Activated CD4-positive, alpha-beta memory T cell treated with anti-CD3 and anti-CD28 coated beads for 36 hours (primary cell): ENCODE results near the gene PARD6A. TPM values are rescaled to one million over a fixed set of nuclear protein-coding genes. Genes with fewer than 3 reads are reported as not detected.
A peak's percentile ranks its signal among the peaks of the same experiment; 100 is the strongest.

Source experiments
- CTCF ChIA-PET: fragments of 350-600 bp; sonication (Branson Sonifier 250); formaldehyde crosslinking; loops from one replicate; lab custom pipeline; 2021; ENCODE audit warnings: antibody characterized with exemption, inconsistent platforms; lab: Charles Lee
- POLR2A ChIA-PET: fragments of 350-600 bp; sonication (Branson Sonifier 250); formaldehyde crosslinking; loops from one replicate; lab custom pipeline; 2021; ENCODE audit warnings: antibody characterized with exemption; lab: Charles Lee
- DNase-seq: peaks from one replicate; pipeline ENCODE4 v3.0.0-alpha.2; 2020
- H3K27ac Mint-ChIP-seq: one replicate; pipeline ENCODE4 v1.8.0; 2021; ENCODE audit warnings: mixed read lengths
- H3K27me3 Mint-ChIP-seq: one replicate; pipeline ENCODE4 v1.8.0; 2021; ENCODE audit warnings: mixed read lengths
- H3K36me3 Mint-ChIP-seq: one replicate; pipeline ENCODE4 v1.8.0; 2021; ENCODE audit warnings: mixed read lengths
- H3K4me1 Mint-ChIP-seq: one replicate; pipeline ENCODE4 v1.8.0; 2021; ENCODE audit warnings: low read depth, mixed read lengths
- H3K4me3 Mint-ChIP-seq: one replicate; pipeline ENCODE4 v1.8.0; 2021; ENCODE audit warnings: mild to moderate bottlenecking, mixed read lengths
- H3K9me3 Mint-ChIP-seq: one replicate; pipeline ENCODE4 v1.8.0; 2021; ENCODE audit warnings: mixed read lengths
- intact Hi-C: fragments of 100-400 bp; cut with micrococcal nuclease; formaldehyde crosslinking; loops from one replicate; pipeline ENCODE4 v1.15.1; 2023
- total RNA-seq, 2 experiments: library from RNA; stranded (reverse); gene quantifications; one replicate each; pipeline ENCODE4 v1.2.3, GENCODE V29; 2021

PARD6A gene
- 10 to 100 TPM; 11.2 to 11.5 TPM for total RNA-seq

GRCh38 chr16:67660564-67661028, at the start of gene PARD6A:
Gene PARD6A, plus strand, starts transcription at chr16:67660960. Its CDS starts 79 bp downstream, at chr16:67661039.
- Mint-ChIP-seq H3K36me3 (peaks cover 13% of the 10 kb centered on the region), H3K27ac (peak within 1 kb of the TSS; percentile 87), H3K4me1 (peaks cover 27% of the 10 kb centered on the region), H3K27me3 (no peaks in the 10 kb centered on the region), H3K4me3 (peak within 1 kb of the TSS; percentile 86), H3K9me3 (no peaks in the 10 kb centered on the region)
- CTCF ChIA-PET = interaction anchor here (1.0 to 5.8 kb wide), 5 partner anchors 9 to 139 kb away, joined by 4 to 64 read pairs (median 23); partner anchors contain the start of gene CARMIL2
- intact Hi-C loops = loop anchor here (1.0 to 10.0 kb wide), 7 partner anchors 98 to 1674 kb away; partner anchors contain the start of genes ATP6V0D1, CENPT, COG8 and CTCF
- peak; percentile 98 for DNase-seq
- POLR2A ChIA-PET = interaction anchor here (0.7 to 4.7 kb wide), 9 partner anchors 10 to 180 kb away, joined by 3 to 32 read pairs (median 4); partner anchors contain the start of genes ATP6V0D1, CARMIL2 and CTCF

- no peaks in the 10 kb centered on the region for H3K9me3 Mint-ChIP-seq
- H3K27ac Mint-ChIP-seq = no peak overlapping the region
- H3K27me3 Mint-ChIP-seq = no peaks in the 10 kb centered on the region
- POLR2A ChIA-PET = no interaction called here
- CTCF ChIA-PET = interaction anchor here (1.3 to 1.5 kb wide), 2 partner anchors 67 to 100 kb away, joined by 4 to 6 read pairs; no protein-coding TSS in a partner anchor
- peak; percentile 30 for DNase-seq
- H3K4me3 Mint-ChIP-seq = no peak overlapping the region
- peaks cover 19% of the 10 kb centered on the region for H3K36me3 Mint-ChIP-seq
- peaks cover 5% of the 10 kb centered on the region for H3K4me1 Mint-ChIP-seq
- intact Hi-C loops = no loop called here
These were observed 47.0 kb upstream of the PARD6A start for GRCh38 chr16:67613808-67614207.

- CTCF ChIA-PET = interaction anchor here (2.5 to 2.8 kb wide), 2 partner anchors 81 to 107 kb away, joined by 7 to 10 read pairs; no protein-coding TSS in a partner anchor
These were observed 32.5 kb upstream of the PARD6A start for GRCh38 chr16:67628216-67628615.

GRCh38 chr16:67632415-67633172, 28.2 kb upstream of the PARD6A start:
- ChIA-PET CTCF (interaction anchor here (1.5 to 4.7 kb wide), 3 partner anchors 69 to 112 kb away, joined by 5 to 17 read pairs (median 10); no protein-coding TSS in a partner anchor), POLR2A (interaction anchor here (0.6 kb wide), 1 partner anchor 151 kb away, joined by 3 read pairs; no protein-coding TSS in a partner anchor)
- Mint-ChIP-seq H3K9me3 (no peaks in the 10 kb centered on the region), H3K27ac (no peak overlapping the region), H3K27me3 (no peaks in the 10 kb centered on the region), H3K36me3 (peaks cover 29% of the 10 kb centered on the region), H3K4me3 (no peak overlapping the region), H3K4me1 (no peaks in the 10 kb centered on the region)
- intact Hi-C loops = no loop called here
- no peak for DNase-seq

More at GRCh38 chr16:67628216-67628615, 32.5 kb upstream of the PARD6A start:
- H3K36me3 Mint-ChIP-seq = peaks cover 40% of the 10 kb centered on the region
- intact Hi-C loops = no loop called here
- no peak overlapping the region for H3K27ac Mint-ChIP-seq
- POLR2A ChIA-PET = no interaction called here
- H3K4me3 Mint-ChIP-seq = no peak overlapping the region
- no peak for DNase-seq
- no peaks in the 10 kb centered on the region for H3K27me3 Mint-ChIP-seq
- H3K9me3 Mint-ChIP-seq = no peaks in the 10 kb centered on the region
- no peaks in the 10 kb centered on the region for H3K4me1 Mint-ChIP-seq

- intact Hi-C loops = no loop called here
- POLR2A ChIA-PET = no interaction called here
- Mint-ChIP-seq H3K9me3 (no peaks in the 10 kb centered on the region), H3K36me3 (peaks cover 18% of the 10 kb centered on the region), H3K27ac (no peak overlapping the region), H3K4me1 (no peaks in the 10 kb centered on the region), H3K27me3 (no peaks in the 10 kb centered on the region), H3K4me3 (no peak overlapping the region)
- CTCF ChIA-PET = no interaction called here
- no peak for DNase-seq
These were observed 24.0 kb upstream of the PARD6A start for GRCh38 chr16:67636713-67637112.

GRCh38 chr16:67637625-67638024, 23.1 kb upstream of the PARD6A start:
- ChIA-PET CTCF (interaction anchor here (3.5 to 10.7 kb wide), 2 partner anchors 92 to 117 kb away, joined by 16 to 243 read pairs; no protein-coding TSS in a partner anchor), POLR2A (no interaction called here)
- no peak for DNase-seq
- H3K27me3 Mint-ChIP-seq = no peaks in the 10 kb centered on the region
- H3K36me3 Mint-ChIP-seq = peaks cover 13% of the 10 kb centered on the region
- H3K27ac Mint-ChIP-seq = no peak overlapping the region
- no peaks in the 10 kb centered on the region for H3K4me1 Mint-ChIP-seq
- H3K9me3 Mint-ChIP-seq = no peaks in the 10 kb centered on the region
- no peak overlapping the region for H3K4me3 Mint-ChIP-seq
- intact Hi-C loops = no loop called here

- Mint-ChIP-seq H3K27me3 (no peaks in the 10 kb centered on the region), H3K9me3 (no peaks in the 10 kb centered on the region), H3K4me1 (peaks cover 11% of the 10 kb centered on the region), H3K36me3 (peaks cover 12% of the 10 kb centered on the region), H3K4me3 (no peak overlapping the region), H3K27ac (no peak overlapping the region)
- intact Hi-C loops = no loop called here
- ChIA-PET CTCF (interaction anchor here (0.7 to 10.7 kb wide), 4 partner anchors 25 to 121 kb away, joined by 3 to 243 read pairs (median 87); partner anchors contain the start of gene CTCF), POLR2A (interaction anchor here (0.8 to 1.1 kb wide), 2 partner anchors 81 to 86 kb away, joined by 3 read pairs; no protein-coding TSS in a partner anchor)
- DNase-seq = no peak
These were observed 18.7 kb upstream of the PARD6A start for GRCh38 chr16:67641779-67642708.

GRCh38 chr16:67644038-67644437, 16.7 kb upstream of the PARD6A start:
- Mint-ChIP-seq H3K9me3 (no peaks in the 10 kb centered on the region), H3K4me1 (peaks cover 13% of the 10 kb centered on the region), H3K4me3 (peak overlapping the region; percentile 32), H3K27me3 (no peaks in the 10 kb centered on the region), H3K27ac (peak overlapping the region; percentile 81), H3K36me3 (peaks cover 7% of the 10 kb centered on the region)
- intact Hi-C loops = loop anchor here (1.0 kb wide), 1 partner anchor 97 kb away; no protein-coding TSS in a partner anchor
- POLR2A ChIA-PET = interaction anchor here (0.9 to 2.9 kb wide), 8 partner anchors 9 to 123 kb away, joined by 4 to 23 read pairs (median 6); partner anchors contain the start of genes ACD and CTCF
- DNase-seq = no peak
- CTCF ChIA-PET = interaction anchor here (0.6 to 10.7 kb wide), 22 partner anchors 15 to 223 kb away, joined by 3 to 243 read pairs (median 6); partner anchors contain the start of genes ACD, ATP6V0D1, C16orf86 and CTCF

- intact Hi-C loops = loop anchor here (1.0 kb wide), 2 partner anchors 82 to 124 kb away; no protein-coding TSS in a partner anchor
These were observed 15.2 kb upstream of the PARD6A start for GRCh38 chr16:67645397-67646121.

GRCh38 chr16:67647111-67647651, 13.6 kb upstream of the PARD6A start:
- peak overlapping the region; percentile 23 for H3K4me3 Mint-ChIP-seq
- POLR2A ChIA-PET = interaction anchor here (1.3 to 2.4 kb wide), 3 partner anchors 11 to 100 kb away, joined by 4 to 18 read pairs (median 4); partner anchors contain the start of gene ACD
- H3K36me3 Mint-ChIP-seq = peaks cover 23% of the 10 kb centered on the region
- H3K9me3 Mint-ChIP-seq = no peaks in the 10 kb centered on the region
- no peak overlapping the region for H3K27ac Mint-ChIP-seq
- intact Hi-C loops = no loop called here
- CTCF ChIA-PET = interaction anchor here (1.0 to 10.7 kb wide), 5 partner anchors 11 to 126 kb away, joined by 3 to 243 read pairs (median 82); partner anchors contain the start of genes ACD, CTCF and PARD6A
- DNase-seq = no peak
- peaks cover 18% of the 10 kb centered on the region for H3K4me1 Mint-ChIP-seq
- no peaks in the 10 kb centered on the region for H3K27me3 Mint-ChIP-seq

More at GRCh38 chr16:67645397-67646121, 15.2 kb upstream of the PARD6A start:
- Mint-ChIP-seq H3K4me1 (peaks cover 16% of the 10 kb centered on the region), H3K27me3 (no peaks in the 10 kb centered on the region), H3K36me3 (peaks cover 11% of the 10 kb centered on the region), H3K27ac (peak overlapping the region; percentile 83), H3K4me3 (peak overlapping the region; percentile 83), H3K9me3 (no peaks in the 10 kb centered on the region)
- CTCF ChIA-PET = interaction anchor here (0.6 to 10.7 kb wide), 34 partner anchors 12 to 238 kb away, joined by 3 to 243 read pairs (median 5); partner anchors contain the start of genes ACD, ATP6V0D1, C16orf86 and CTCF
- POLR2A ChIA-PET = interaction anchor here (0.6 to 2.9 kb wide), 9 partner anchors 13 to 124 kb away, joined by 3 to 23 read pairs (median 8); partner anchors contain the start of genes ACD, CTCF and GFOD2
- peak; percentile 34 for DNase-seq
